Upper lobe of left lung (tissue), 6 donors: Measurements from ENCODE around the gene PLD4. TPM values are rescaled to one million over a fixed set of nuclear protein-coding genes. Genes with fewer than 3 reads are reported as not detected.
"Not testable (repeated sequence)": the region's sequence is repeated elsewhere in the genome, so short reads cannot be mapped to it uniquely, and the experiment has no call there.

Source experiments
- ATAC-seq, 2 donors: fragments of 200-7000 bp; cut with Tn5 transposase; one replicate each; pipeline ENCODE4 v1.9.1; 2022; ENCODE audit warnings: mild to moderate bottlenecking in 2 of 2, moderate library complexity in 2 of 2; ENCODE audit not compliant: low FRiP score in 2 of 2
- DNase-seq, 2 donors: peaks; one replicate each; pipeline ENCODE4 v3.0.0-alpha.2; 2019 to 2020
- H3K27ac ChIP-seq, 4 donors: fragments of 200-600 bp; sonication (generic); one replicate each; pipeline ENCODE4 v1.5.1; 2016 to 2019
- H3K27me3 ChIP-seq, 4 donors: fragments of 200-600 bp; sonication (generic); one replicate each; pipeline ENCODE4 v1.5.1; 2017 to 2019
- H3K36me3 ChIP-seq, 4 donors: fragments of 200-600 bp; sonication (generic); one replicate each; pipeline ENCODE4 v1.5.1; 2016 to 2019
- H3K4me1 ChIP-seq, 4 donors: fragments of 200-600 bp; sonication (generic); one replicate each; pipeline ENCODE4 v1.5.1; 2018 to 2019
- H3K4me3 ChIP-seq, 4 donors: fragments of 200-600 bp; sonication (generic); one replicate each; pipeline ENCODE4 v1.5.1; 2017 to 2019; ENCODE audit warnings: mild to moderate bottlenecking in 2 of 4, moderate library complexity in 1 of 4
- H3K9me3 ChIP-seq, 4 donors: fragments of 200-600 bp; sonication (generic); one replicate each; pipeline ENCODE4 v1.5.1; 2018 to 2019
- EP300 ChIP-seq, 4 donors: sonication (generic); formaldehyde crosslinking; IDR thresholded peaks; one replicate each; pipeline ENCODE4 v1.5.1; 2017; ENCODE audit warnings: antibody characterized with exemption in 4 of 4, control low read depth in 2 of 4
- POLR2A ChIP-seq, 4 donors: fragments of 450-650 bp; IDR thresholded peaks; one replicate each; pipeline ENCODE4 v1.5.1; 2016 to 2017; ENCODE audit warnings: antibody characterized with exemption in 4 of 4, mild to moderate bottlenecking in 2 of 4
- POLR2AphosphoS5 ChIP-seq, 2 donors: sonication (generic); formaldehyde crosslinking; IDR thresholded peaks; one replicate each; pipeline ENCODE4 v1.5.1; 2017; ENCODE audit warnings: antibody characterized with exemption in 2 of 2
- WGBS, 2 donors: methylation state at CpG; one replicate each; pipeline ENCODE4 v1.1.5; 2017 to 2018; 5-methylcytosine and 5-hydroxymethylcytosine counted together
- total RNA-seq, 6 donors: library from RNA; depleted of rRNA in 4 of 6; stranded (reverse); fragments of >200 nt in 4 of 6; gene quantifications; one replicate each; pipeline versions ENCODE4 v1.1.0 to v1.2.1, GENCODE V29; 2016 to 2021
- TF ChIP-seq, protein P1 (sequence below), 6 experiments: fragments of 450-650 bp in 4 of 6; fragments of 200-600 bp in 2 of 6; sonication (generic) in 2 of 6; IDR thresholded peaks; one replicate each; pipeline ENCODE4 v1.5.1; 2016 to 2019; ENCODE audit warnings: antibody characterized with exemption in 6 of 6
- donor health status: DM: no; HTN: no; CAD: no; lungs with moderate emphysema.
- donor health status: DM: no; HTN: yes; CAD: no; lungs with severe emphysema.

Gene PLD4
- total RNA-seq, 6 donors from 2014 or later = under 0.01 to 6.1 (median 2.5) TPM; not detected in 3

DNA sequence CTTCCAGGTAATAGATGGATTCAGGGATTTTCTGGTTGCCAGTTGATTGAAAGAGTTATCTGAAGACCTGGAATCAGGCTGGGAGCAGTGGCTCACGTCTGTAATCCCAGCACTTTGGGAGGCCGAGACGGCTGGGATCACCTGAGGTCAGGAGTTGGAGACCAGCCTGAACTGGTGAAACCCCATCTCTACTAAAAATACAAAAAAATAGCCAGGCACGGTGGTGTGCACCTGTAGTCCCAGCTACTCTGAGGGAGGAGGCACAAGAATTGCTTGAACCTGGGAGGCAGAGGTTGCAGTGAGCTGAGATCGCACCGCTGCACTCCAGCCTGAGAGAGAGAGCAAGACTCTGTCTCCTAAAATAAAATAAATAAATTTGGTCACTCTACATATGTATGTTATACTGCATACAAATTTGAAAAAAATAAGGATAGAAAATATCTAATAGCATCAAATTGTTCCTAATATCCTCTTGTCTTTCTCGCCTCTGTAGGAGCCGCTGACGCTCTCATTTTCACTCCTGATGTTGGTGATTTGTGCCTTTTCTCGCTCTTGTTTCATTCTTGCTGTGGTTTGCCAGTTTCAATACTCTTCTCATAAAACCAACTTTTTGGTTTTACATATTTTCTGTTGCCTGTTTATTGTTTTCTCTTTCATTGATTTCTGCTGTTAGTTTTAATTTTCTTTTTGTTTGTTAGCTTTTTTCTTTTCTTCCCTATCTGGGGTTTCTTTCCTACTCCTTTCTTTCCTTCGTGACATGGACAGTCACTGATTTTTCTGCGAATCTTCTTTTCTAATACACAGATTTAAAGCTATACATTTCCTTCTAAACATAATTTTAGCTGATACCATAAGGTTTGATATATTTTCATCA lies 23.8 kb upstream of the PLD4 start:
- H3K9me3 ChIP-seq = no peaks in the 10 kb centered on the region
- no peak overlapping the region for H3K27ac ChIP-seq
- no peak for ATAC-seq
- no peaks in the 10 kb centered on the region for H3K27me3 ChIP-seq
- no peak overlapping the region for H3K4me3 ChIP-seq
- H3K36me3 ChIP-seq = no peaks in the 10 kb centered on the region
- no peak for DNase-seq
- H3K4me1 ChIP-seq = peaks cover 0 to 10% (median 8%) of the 10 kb centered on the region in 4 donors
- WGBS, 2 donors = 85 to 87% methylated on average over 12 of the region's 12 CpGs
- TF ChIP-seq POLR2AphosphoS5 (IDR thresholded peaks at IDR 0.05) = no peak
- TF ChIP-seq POLR2A (IDR thresholded peaks at IDR 0.05) = no peak

DNA sequence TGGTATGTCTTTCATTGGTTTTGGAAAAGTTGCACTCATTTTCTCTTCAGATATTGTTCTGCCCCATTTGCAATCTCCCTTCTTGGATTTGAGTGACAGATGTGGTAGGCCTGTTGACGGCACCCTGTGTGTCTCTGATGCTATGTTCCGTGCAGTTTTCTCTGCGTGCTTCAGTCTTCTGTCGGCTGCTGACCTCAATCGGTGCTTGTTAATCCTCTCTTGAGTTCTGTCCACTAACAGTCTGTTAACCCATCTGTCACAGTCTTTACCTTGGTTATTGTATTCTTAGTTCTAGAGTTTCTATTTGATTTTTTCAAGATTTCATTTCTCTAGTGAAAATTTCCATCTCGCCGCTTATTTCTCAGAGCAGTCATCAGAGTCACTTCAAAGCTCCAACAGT lies 20.7 kb upstream of the PLD4 start:
- Histone ChIP-seq H3K9me3 (no peaks in the 10 kb centered on the region), H3K27me3 (no peaks in the 10 kb centered on the region), H3K4me1 (no peaks in the 10 kb centered on the region), H3K36me3 (no peaks in the 10 kb centered on the region), H3K4me3 (no peak overlapping the region), H3K27ac (no peak overlapping the region)
- WGBS, 2 donors = 92 to 95% methylated on average over 7 of the region's 7 CpGs
- no peak for TF ChIP-seq EP300 (IDR thresholded peaks at IDR 0.05)
- TF ChIP-seq POLR2A (IDR thresholded peaks at IDR 0.05) = no peak
- TF ChIP-seq POLR2AphosphoS5 (IDR thresholded peaks at IDR 0.05) = no peak
- TF ChIP-seq, protein P1, sequence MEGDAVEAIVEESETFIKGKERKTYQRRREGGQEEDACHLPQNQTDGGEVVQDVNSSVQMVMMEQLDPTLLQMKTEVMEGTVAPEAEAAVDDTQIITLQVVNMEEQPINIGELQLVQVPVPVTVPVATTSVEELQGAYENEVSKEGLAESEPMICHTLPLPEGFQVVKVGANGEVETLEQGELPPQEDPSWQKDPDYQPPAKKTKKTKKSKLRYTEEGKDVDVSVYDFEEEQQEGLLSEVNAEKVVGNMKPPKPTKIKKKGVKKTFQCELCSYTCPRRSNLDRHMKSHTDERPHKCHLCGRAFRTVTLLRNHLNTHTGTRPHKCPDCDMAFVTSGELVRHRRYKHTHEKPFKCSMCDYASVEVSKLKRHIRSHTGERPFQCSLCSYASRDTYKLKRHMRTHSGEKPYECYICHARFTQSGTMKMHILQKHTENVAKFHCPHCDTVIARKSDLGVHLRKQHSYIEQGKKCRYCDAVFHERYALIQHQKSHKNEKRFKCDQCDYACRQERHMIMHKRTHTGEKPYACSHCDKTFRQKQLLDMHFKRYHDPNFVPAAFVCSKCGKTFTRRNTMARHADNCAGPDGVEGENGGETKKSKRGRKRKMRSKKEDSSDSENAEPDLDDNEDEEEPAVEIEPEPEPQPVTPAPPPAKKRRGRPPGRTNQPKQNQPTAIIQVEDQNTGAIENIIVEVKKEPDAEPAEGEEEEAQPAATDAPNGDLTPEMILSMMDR (IDR thresholded peaks at IDR 0.05) = no peak
- DNase-seq (no peak), ATAC-seq (no peak)

DNA sequence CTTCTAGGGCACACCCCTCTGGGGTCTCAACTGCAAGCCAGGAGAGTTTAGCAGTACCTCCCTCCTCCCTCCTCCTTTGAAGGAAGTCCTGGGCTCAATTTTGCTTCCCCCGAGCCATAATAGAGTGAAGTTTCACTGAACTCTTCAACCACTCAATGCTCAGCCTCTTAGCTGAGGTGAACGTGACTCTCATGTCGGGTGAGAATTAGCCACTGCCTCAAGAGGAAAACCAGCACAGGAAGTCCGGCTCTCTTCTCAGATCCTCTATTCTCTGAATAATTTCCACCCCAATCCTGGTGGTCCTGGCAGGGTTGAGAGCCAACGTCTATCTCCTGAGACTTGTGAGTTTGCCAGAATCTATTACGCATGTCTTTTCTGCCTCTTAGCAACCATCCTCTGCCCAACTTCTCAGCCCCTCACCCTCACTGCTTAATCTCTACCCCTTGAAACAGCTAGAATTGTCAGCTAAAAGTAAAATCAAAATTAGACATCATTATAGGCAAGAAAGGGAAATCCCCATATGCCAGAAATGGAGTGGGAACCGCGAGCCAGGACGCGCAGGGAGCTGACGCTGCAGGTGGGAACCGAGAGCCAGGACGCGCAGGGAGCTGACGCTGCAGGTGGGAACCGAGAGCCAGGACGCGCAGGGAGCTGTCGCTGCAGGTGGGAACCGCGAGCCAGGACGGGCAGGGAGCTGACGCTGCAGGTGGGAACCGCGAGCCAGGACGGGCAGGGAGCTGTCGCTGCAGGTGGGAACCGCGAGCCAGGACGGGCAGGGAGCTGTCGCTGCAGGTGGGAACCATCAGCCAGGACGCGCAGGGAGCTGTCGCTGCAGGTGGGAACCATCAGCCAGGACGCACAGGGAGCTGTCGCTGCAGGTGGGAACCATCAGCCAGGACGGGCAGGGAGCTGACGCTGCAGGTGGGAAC lies 19.8 kb upstream of the PLD4 start:
- WGBS, 2 donors = 67 to 80% methylated on average over 37 to 38 of the region's 38 CpGs
- H3K4me1 ChIP-seq, H3K9me3 ChIP-seq, H3K27me3 ChIP-seq, H3K27ac ChIP-seq, ATAC-seq, H3K36me3 ChIP-seq, H3K4me3 ChIP-seq: not testable (repeated sequence)
- DNase-seq = peak in 1 of 2 donors; percentile 61

DNA sequence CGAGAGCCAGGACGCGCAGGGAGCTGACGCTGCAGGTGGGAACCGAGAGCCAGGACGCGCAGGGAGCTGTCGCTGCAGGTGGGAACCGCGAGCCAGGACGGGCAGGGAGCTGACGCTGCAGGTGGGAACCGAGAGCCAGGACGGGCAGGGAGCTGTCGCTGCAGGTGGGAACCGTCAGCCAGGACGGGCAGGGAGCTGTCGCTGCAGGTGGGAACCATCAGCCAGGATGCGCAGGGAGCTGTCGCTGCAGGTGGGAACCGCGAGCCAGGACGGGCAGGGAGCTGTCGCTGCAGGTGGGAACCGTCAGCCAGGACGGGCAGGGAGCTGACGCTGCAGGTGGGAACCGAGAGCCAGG lies 19.1 kb upstream of the PLD4 start:
- not testable (repeated sequence) for H3K27ac ChIP-seq, H3K9me3 ChIP-seq, H3K4me3 ChIP-seq, ATAC-seq, H3K27me3 ChIP-seq, H3K36me3 ChIP-seq, H3K4me1 ChIP-seq
- 79 to 86% methylated on average over 26 to 27 of the region's 28 CpGs for WGBS, 2 donors
- peak in 1 of 2 donors; percentile 50 for DNase-seq

DNA sequence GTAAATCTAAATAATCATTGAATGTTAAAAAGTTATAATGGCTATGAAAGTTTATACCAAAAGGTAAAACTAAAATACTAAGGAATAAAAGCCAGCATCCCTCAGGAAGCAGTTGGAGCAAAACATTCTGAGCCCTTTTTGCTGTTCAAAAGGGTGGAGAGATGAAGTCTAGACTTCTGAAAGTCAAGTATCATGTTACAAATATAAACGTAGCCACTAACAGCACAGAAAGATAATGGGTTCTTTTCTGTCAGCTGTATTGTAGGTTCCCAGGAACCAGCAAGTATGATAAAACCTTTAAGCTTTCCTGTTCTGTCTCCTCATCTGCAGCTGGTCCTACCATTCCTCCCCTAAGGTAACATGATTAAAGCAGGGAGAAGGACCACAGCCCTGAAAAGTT lies 16.4 kb upstream of the PLD4 start:
- DNase-seq = no peak
- whole genome bisulfite sequencing, 2 donors = 23 to 35% methylated on average over 1 of the region's 1 CpG
- no peaks in the 10 kb centered on the region for H3K27me3 ChIP-seq
- TF ChIP-seq POLR2AphosphoS5 (IDR thresholded peaks at IDR 0.05) (no peak), EP300 (IDR thresholded peaks at IDR 0.05) (no peak), POLR2A (IDR thresholded peaks at IDR 0.05) (no peak)
- TF ChIP-seq, protein P1 (IDR thresholded peaks at IDR 0.05) = no peak
- H3K27ac ChIP-seq = no peak overlapping the region
- no peaks in the 10 kb centered on the region for H3K4me1 ChIP-seq
- H3K36me3 ChIP-seq = no peaks in the 10 kb centered on the region
- ATAC-seq = no peak
- no peak overlapping the region for H3K4me3 ChIP-seq
- peaks cover 10 to 13% (median 10%) of the 10 kb centered on the region in 4 donors for H3K9me3 ChIP-seq

DNA sequence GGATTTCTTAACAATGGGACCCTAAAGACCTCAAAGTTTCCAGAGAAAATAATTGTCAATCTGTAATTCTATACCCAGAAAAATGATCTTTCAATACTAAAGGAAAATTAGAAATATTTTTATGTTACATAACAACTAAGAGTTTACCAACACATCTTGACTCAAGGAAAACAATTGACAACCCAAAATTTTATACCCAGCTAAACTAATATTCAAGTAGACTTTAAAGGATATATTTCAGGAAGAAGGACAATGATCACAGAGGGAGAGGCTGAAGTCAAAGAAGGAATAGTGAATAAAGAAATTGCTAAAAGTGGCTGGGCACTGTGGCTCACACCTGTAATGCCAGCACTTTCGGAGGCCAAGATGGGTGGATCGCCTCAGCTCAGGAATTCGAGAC lies 12.6 kb upstream of the PLD4 start:
- TF ChIP-seq, protein P1 (IDR thresholded peaks at IDR 0.05) = no peak
- no peak for TF ChIP-seq POLR2A (IDR thresholded peaks at IDR 0.05)
- TF ChIP-seq POLR2AphosphoS5 (IDR thresholded peaks at IDR 0.05) = no peak
- TF ChIP-seq EP300 (IDR thresholded peaks at IDR 0.05) = no peak
- Histone ChIP-seq H3K4me3 (no peak overlapping the region), H3K36me3 (no peaks in the 10 kb centered on the region), H3K4me1 (no peaks in the 10 kb centered on the region), H3K27me3 (no peaks in the 10 kb centered on the region), H3K27ac (no peak overlapping the region), H3K9me3 (peaks cover 10 to 13% (median 10%) of the 10 kb centered on the region in 4 donors)
- 76 to 90% methylated on average over 3 of the region's 3 CpGs for WGBS, 2 donors
- ATAC-seq (no peak), DNase-seq (no peak)
